GF-D8 (cell line): ENCODE measurements around the gene CNFN.
"Not testable (repeated sequence)": the region's sequence is repeated elsewhere in the genome, so short reads cannot be mapped to it uniquely, and the experiment has no call there.

Experiments
- DNase-seq: peaks from one replicate; lab custom pipeline; 2025; lab: John Stamatoyannopoulos, UW

The CNFN gene

DNA sequence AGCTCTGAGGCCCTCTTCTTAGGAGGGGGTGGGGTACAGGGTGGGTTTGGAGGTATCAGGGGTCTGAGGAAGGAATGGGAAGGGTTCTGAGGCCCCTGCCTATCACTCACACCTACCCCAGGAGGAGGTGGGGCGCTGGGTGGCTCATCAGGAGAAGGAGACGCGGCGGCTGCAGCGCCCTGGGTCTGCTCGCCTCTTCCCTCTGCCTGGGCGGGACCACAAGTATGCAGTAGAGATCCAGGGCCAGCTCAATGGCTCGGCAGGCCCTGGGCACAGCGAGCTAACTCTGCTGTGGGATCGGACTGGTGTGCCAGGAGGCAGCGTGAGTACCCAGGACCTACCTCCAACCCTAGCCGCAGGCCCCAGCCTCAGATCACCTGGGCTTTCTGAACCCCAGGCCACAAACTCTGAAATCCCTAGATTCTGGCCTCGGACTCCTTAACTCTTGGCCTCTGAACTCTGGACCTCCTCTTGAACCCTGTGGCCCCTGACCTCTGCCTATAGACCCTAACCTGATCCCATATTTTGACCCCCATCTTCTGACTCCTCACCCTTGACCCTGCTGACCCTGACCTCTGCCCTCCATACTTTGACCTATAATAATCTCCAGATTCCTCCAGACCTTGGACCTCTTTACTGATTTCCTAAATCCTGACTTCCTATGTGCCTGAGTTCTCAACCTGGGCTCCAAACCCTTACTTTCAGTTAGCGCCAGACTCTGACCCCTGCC is 40.6 kb downstream of the CNFN start:
- no peak for DNase-seq

DNA sequence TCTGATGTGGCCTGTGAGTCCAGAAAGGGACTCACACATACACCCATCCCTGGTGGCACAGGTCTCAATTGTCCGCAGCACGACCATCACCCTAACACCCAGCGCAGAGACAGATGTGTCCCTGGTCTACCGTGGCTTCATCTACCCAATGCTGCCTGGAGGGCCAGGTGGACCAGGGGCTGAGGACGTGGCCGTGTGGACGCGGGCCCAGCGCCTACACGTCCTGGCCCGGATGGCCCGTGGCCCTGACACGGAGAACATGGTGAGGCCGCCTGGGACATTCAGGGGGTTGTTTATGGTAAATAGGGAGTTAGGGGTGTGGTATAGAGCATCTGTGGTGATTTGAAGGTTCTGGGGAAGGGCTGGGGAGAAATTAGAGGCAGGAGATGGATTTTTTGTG is 41.9 kb downstream of the CNFN start:
- no peak for DNase-seq

DNA sequence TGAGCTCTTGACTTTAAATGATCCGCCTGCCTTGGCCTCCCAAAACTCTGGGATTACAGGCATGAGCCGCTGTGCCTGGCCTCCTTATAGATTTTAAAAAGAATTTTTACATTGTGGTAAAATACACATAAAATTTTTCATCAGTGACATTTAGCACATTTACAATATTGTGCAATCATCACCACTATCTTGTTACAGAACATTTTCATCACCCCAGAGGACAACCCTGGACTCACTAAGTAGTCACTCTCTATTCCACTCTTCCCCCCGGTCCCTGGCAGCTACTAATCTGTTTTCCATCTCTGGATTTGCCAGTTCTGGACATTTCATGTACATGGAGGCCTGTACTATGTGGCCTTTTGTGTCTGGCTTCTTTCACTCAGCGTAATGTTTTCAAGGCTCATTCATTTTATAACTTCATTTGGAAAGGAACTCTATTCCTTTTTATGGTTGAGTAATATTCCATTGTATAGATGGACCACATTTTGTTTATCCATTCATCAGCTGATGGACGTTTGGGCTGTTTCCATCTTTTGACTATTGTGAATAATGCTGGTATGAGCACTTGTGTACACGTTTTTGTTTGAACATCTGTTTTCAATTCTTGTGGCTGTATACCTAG is 44.8 kb downstream of the CNFN start:
- no peak for DNase-seq

DNA sequence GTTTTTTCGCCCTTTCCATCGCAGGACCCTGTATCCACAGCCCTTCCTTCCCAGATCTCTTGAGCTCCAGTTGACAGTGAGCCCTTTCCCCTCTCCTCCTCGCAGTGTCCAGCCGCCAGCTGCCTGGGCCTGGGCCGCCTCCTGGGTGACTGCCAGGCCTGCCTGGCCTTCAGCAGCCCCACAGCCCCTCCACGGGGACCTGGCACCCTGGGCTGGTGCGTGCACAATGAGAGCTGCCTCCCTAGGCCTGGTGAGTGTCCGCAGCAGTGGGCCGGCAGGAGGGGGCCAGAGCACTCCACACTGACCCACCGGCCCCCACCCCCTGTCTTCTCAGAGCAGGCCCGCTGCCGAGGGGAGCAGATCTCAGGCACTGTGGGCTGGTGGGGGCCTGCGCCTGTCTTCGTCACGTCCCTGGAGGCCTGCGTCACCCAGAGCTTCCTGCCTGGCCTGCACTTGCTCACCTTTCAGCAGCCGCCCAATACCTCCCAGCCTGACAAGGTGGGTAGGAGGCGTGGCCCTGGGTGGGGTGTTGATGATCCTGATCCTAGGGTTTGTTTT is 45.7 kb downstream of the CNFN start:
- no peak for DNase-seq

DNA sequence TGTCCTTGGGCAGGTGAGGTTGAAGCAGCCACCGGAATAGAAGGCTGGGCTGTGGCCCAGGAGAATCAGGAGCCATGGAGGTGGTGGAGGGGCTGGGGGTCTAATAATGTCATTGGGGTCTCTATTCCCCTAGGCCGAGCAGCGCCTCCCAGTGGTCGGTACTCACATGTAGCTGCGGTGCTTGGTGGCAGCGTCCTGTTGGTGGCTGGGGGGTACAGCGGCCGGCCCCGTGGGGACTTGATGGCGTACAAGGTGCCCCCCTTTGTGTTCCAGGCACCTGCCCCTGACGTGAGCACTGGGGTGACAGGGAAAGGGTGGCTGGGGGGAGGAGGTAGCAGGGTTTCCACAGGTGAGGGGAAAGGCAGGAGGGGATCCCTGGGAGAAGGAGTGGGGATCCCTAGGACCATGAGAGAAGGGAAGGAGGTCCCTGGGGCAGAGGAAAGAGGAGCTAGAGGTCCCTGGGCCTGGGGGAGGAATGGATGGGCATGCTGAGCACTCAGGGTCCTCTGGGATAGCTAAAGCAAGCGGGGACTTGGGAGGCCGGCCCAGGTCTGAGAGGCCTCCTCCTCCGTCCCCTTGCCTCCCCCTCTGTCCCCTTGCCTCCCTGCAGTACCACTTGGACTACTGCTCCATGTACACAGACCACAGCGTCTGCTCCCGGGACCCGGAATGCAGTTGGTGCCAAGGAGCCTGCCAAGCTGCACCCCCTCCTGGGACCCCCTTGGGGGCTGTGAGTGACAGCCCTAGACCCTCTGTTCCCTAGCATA is 46.6 kb downstream of the CNFN start:
- DNase-seq, result no peak

DNA sequence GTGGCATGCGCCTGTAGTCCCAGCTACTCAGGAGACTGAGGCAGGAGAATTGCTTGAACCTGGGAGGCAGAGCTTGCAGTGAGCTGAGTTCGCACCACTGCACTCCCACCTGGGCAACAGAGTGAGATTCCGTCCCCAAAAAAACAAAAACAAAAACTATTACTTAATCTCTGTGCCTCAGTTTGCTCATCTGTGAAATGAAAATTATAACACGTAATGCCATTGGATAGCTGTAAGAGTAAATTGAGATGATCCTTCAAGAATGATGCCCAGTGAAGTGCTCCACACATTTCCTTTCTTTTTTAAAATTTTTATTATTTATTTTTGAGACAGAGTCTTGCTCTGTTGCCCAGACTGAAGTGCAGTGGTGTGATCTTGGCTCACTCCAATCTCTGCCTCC is 50.2 kb downstream of the CNFN start:
- DNase-seq, result not testable (repeated sequence)

DNA sequence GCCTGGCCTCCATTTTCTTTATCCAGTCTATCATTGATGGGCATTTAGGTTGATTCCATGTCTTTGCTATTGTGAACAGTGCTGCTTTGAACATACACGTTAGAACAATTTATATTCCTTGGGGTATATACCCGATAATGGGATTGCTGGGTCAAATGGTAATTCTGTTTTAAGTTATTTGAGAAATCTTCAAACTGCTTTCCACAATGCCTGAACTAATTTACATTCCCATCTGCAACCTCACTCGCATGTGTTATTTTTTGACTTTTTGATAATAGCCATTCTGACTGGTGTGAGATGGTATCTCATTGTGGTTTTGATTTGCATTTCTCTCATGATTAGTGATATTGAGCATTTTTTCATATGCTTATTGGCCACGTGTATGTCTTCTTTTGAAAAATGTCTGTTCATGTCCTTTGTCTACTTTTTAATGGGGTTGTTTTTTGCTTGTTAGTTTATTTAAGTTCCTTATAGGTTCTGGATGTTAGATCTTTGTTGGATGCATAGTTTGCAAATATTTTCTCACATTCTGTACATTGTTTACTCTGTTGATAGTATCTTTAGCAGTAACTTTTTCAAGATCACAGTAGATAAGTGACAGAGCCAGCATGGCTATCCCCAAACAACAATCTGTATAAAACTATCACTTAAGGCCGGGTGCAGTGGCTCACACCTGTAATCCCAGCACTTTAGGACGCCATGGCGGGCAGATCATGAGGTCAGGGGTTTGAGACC is 50.8 kb downstream of the CNFN start:
- not testable (repeated sequence) for DNase-seq
